SK-N-SH (cell line): ENCODE data around the gene CPSF6. TPM values are rescaled to one million over a fixed set of nuclear protein-coding genes. Genes with fewer than 3 reads are reported as not detected.

Source experiments
- CTCF ChIA-PET: fragments of 300-600, 350-600 bp; formaldehyde crosslinking; extraction: SDS; loops from one replicate; lab custom pipeline; 2021; lab: Yijun Ruan, JAX
- POLR2A ChIA-PET: fragments of 350-600 bp; sonication (Branson Sonifier 250); formaldehyde crosslinking; extraction: SDS; loops from one replicate; lab custom pipeline; 2020; ENCODE audit warnings: antibody characterized with exemption, inconsistent platforms; lab: Yijun Ruan, JAX
- DNase-seq: peaks from one replicate; pipeline ENCODE4 v3.0.0; 2012
- H2AFZ ChIP-seq: fragments of 200-600 bp; sonication (generic); 2 replicates; pipeline ENCODE4 v1.8.1; 2016; ENCODE audit warnings: antibody characterized with exemption, mild to moderate bottlenecking, low read depth
- H3F3A ChIP-seq: fragments of 200-600 bp; sonication (generic); replicated peaks from 2 replicates; pipeline ENCODE3; 2016; ENCODE audit warnings: antibody characterized with exemption, mild to moderate bottlenecking; ENCODE audit not compliant: insufficient read depth
- H3K27ac ChIP-seq, 2 experiments: fragments of 200-500 bp in 1 of 2; fragments of 200-600 bp in 1 of 2; sonication (Bioruptor generic) in 1 of 2; sonication (generic), shearing (Covaris generic) in 1 of 2; 2 replicates each; pipeline versions ENCODE4 v1.5.1 to v1.6.1; 2014 to 2016; ENCODE audit warnings: low read depth in 2 of 2, inconsistent platforms in 1 of 2, low read length in 1 of 2, mild to moderate bottlenecking in 1 of 2, mixed read lengths in 1 of 2
- H3K27me3 ChIP-seq: fragments of 200-600 bp; sonication (generic), shearing (Covaris generic); 2 replicates; pipeline ENCODE4 v1.6.1; 2016; ENCODE audit warnings: mixed run types; ENCODE audit not compliant: insufficient read depth
- H3K36me3 ChIP-seq, 2 experiments: fragments of 200-500 bp in 1 of 2; fragments of 200-600 bp in 1 of 2; sonication (Bioruptor generic) in 1 of 2; sonication (generic) in 1 of 2; replicated peaks in 1 of 2; 2 replicates each; pipeline versions ENCODE3 to v1.5.1; 2014 to 2016; ENCODE audit warnings: low read length in 1 of 2, mild to moderate bottlenecking in 1 of 2; ENCODE audit not compliant: insufficient read depth in 2 of 2, control insufficient read depth in 1 of 2
- H3K4me1 ChIP-seq, 2 experiments: fragments of 200-500 bp in 1 of 2; fragments of 200-600 bp in 1 of 2; sonication (Bioruptor generic) in 1 of 2; sonication (generic), shearing (Covaris generic) in 1 of 2; 2 replicates each; pipeline versions ENCODE4 v1.5.1 to v1.6.1; 2014 to 2016; ENCODE audit warnings: low read depth in 1 of 2, low read length in 1 of 2, mixed run types in 1 of 2; ENCODE audit not compliant: insufficient read depth in 2 of 2, control insufficient read depth in 1 of 2
- H3K4me2 ChIP-seq: fragments of 200-600 bp; sonication (generic), shearing (Covaris generic); 2 replicates; pipeline ENCODE4 v1.6.1; 2017; ENCODE audit warnings: mixed run types
- H3K4me3 ChIP-seq, 2 experiments: fragments of 200-500 bp in 1 of 2; fragments of 200-600 bp in 1 of 2; sonication (Bioruptor generic) in 1 of 2; sonication (generic), shearing (Covaris generic) in 1 of 2; 2 replicates each; pipeline versions ENCODE4 v1.5.1 to v1.8.1; 2014 to 2016; ENCODE audit warnings: low read depth in 2 of 2, inconsistent platforms in 1 of 2, low read length in 1 of 2, mild to moderate bottlenecking in 1 of 2, mixed read lengths in 1 of 2, moderate library complexity in 1 of 2
- H3K79me2 ChIP-seq: fragments of 200-600 bp; sonication (generic); 2 replicates; pipeline ENCODE4 v1.8.1; 2017; ENCODE audit warnings: mild to moderate bottlenecking; ENCODE audit not compliant: insufficient read depth
- H3K9ac ChIP-seq: fragments of 200-600 bp; sonication (generic); 2 replicates; pipeline ENCODE4 v1.6.1; 2017; ENCODE audit warnings: mixed run types
- H3K9me2 ChIP-seq: fragments of 200-600 bp; sonication (generic); 2 replicates; pipeline ENCODE4 v1.6.1; 2017; ENCODE audit warnings: mixed run types
- H3K9me3 ChIP-seq: fragments of 200-600 bp; sonication (generic); 2 replicates; pipeline ENCODE4 v1.6.1; 2017; ENCODE audit warnings: mixed run types, mild to moderate bottlenecking, moderate library complexity
- H4K20me1 ChIP-seq: fragments of 200-600 bp; sonication (generic); 2 replicates; pipeline ENCODE4 v1.6.1; 2017; ENCODE audit warnings: mild to moderate bottlenecking, mixed run types; ENCODE audit not compliant: insufficient read depth
- ELF1 ChIP-seq: IDR thresholded peaks from 2 replicates; pipeline ENCODE4 v1.4.0; 2012
- EP300 ChIP-seq, 2 experiments: IDR thresholded peaks; 2 replicates each; pipeline versions ENCODE4 v1.4.0 to v1.6.1; 2012; ENCODE audit warnings: borderline replicate concordance in 1 of 2, low read depth in 1 of 2, low read length in 1 of 2
- EZH2phosphoT487 ChIP-seq: fragments of 200-600 bp; sonication (generic); IDR thresholded peaks from 2 replicates; pipeline ENCODE4 v1.6.1; 2017; ENCODE audit warnings: low read depth, mixed run types, mild to moderate bottlenecking, antibody characterized with exemption, moderate library complexity, borderline replicate concordance
- JUND ChIP-seq: IDR thresholded peaks from 2 replicates; pipeline ENCODE4 v1.4.0; 2012
- MEF2A ChIP-seq: IDR thresholded peaks from 2 replicates; pipeline ENCODE4 v1.4.0; 2012; ENCODE audit warnings: low read depth, borderline replicate concordance
- MXI1 ChIP-seq: IDR thresholded peaks from 2 replicates; pipeline ENCODE4 v1.6.1; 2012; ENCODE audit warnings: mild to moderate bottlenecking, low read depth, low read length, improper control_type of control experiment
- RCOR1 ChIP-seq: fragments of 150-350 bp; IDR thresholded peaks from 2 replicates; pipeline ENCODE4 v1.6.1; 2017; ENCODE audit warnings: antibody characterized with exemption, low read length
- RFX5 ChIP-seq: IDR thresholded peaks from 2 replicates; pipeline ENCODE4 v1.6.1; 2012; ENCODE audit warnings: mild to moderate bottlenecking, improper control_type of control experiment, low read length
- RXRA ChIP-seq: IDR thresholded peaks from 2 replicates; pipeline ENCODE4 v1.4.0; 2012; ENCODE audit warnings: low read depth, mild to moderate bottlenecking, borderline replicate concordance
- WGBS: methylation state at CpG from one replicate; pipeline ENCODE4 v1.1.6; 2017; ENCODE audit warnings: low lambda C conversion rate; 5-methylcytosine and 5-hydroxymethylcytosine counted together
- polyA plus RNA-seq, 3 experiments: library from polyadenylated mRNA; depleted of rRNA; stranded (reverse); fragments of >200 nt; gene quantifications; 2 replicates each; pipeline ENCODE4 v1.2.3, GENCODE V29; 2012
- TF ChIP-seq, protein P1 (sequence below): fragments of 150-350 bp; IDR thresholded peaks from 2 replicates; pipeline ENCODE4 v1.6.1; 2016; ENCODE audit warnings: mild to moderate bottlenecking, low read depth, low read length
- TF ChIP-seq, protein P2 (sequence below): IDR thresholded peaks from 2 replicates; pipeline ENCODE4 v1.4.0; 2012; ENCODE audit warnings: low read depth, borderline replicate concordance

The CPSF6 gene
- polyA plus RNA-seq, 1 of the 3 experiments (the other 2 are of a cell fraction) = 84.1 TPM

DNA sequence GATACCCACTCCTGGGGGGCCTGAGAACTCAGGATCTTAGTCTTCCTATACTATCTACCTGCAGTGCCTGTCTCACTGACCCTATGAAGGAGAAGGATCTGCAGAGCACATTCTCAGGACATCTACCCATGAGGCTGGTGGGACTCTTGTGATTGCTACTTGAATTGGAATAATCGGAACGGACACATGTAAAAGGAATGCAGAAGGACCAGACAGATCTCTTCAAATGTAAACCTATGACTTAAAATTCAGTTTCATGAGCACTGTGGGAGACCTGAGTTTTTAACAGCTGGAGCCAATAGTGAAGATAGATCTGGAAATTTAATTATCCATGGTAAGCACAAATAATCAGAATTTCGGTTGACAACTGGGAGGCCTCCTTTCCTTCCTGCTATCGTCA, 35.2 kb upstream of the CPSF6 start:
- Histone ChIP-seq H3K27ac (no peak overlapping the region), H3K4me1 (no peaks in the 10 kb centered on the region; a peak in 1 of 4 replicates), H3K36me3 (no peaks in the 10 kb centered on the region), H3K27me3 (no peaks in the 10 kb centered on the region), H3K9ac (no peak overlapping the region), H2AFZ (no peak overlapping the region), H3K4me3 (no peak overlapping the region), H3K79me2 (no peaks in the 10 kb centered on the region), H3K9me2 (no peaks in the 10 kb centered on the region), H4K20me1 (no peaks in the 10 kb centered on the region), H3F3A (no peaks in the 10 kb centered on the region), H3K4me2 (no peak overlapping the region), H3K9me3 (no peaks in the 10 kb centered on the region)
- no peak for DNase-seq
- WGBS = 68% methylated on average over 4 of the region's 4 CpGs
- ChIA-PET CTCF (no interaction called here), POLR2A (no interaction called here)
- TF ChIP-seq, protein P1, sequence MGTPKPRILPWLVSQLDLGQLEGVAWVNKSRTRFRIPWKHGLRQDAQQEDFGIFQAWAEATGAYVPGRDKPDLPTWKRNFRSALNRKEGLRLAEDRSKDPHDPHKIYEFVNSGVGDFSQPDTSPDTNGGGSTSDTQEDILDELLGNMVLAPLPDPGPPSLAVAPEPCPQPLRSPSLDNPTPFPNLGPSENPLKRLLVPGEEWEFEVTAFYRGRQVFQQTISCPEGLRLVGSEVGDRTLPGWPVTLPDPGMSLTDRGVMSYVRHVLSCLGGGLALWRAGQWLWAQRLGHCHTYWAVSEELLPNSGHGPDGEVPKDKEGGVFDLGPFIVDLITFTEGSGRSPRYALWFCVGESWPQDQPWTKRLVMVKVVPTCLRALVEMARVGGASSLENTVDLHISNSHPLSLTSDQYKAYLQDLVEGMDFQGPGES = no peak
- TF ChIP-seq RCOR1 = no peak

DNA sequence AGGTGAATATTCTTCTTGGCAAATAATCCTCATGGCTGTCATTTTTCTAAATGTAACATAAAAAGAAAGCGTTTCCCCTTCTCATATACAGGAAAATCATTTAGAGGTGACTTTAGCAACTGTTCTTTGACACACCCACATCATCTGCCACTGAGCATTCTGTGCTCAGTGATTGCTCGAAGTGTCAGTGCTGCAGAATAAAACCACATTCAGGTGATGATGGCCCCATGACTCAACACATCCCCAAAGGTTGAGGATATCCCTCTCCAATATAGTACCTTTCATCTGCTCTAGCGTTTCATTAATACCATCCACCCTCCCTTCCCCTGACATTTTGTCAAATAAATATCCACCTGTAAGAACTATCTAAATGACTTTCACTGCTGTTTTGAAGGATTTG, 28.7 kb upstream of the CPSF6 start:
- H2AFZ ChIP-seq = no peak overlapping the region
- TF ChIP-seq MXI1 (no peak), EP300 (IDR thresholded peaks at IDR 0.05; ENCODE audit: borderline replicate concordance in 1 of 2, low read depth in 1 of 2, low read length in 1 of 2) (no peak), JUND (no peak), EZH2phosphoT487 (no peak), MEF2A (no peak), RXRA (no peak), RCOR1 (no peak), ELF1 (no peak), RFX5 (no peak)
- TF ChIP-seq, protein P2, sequence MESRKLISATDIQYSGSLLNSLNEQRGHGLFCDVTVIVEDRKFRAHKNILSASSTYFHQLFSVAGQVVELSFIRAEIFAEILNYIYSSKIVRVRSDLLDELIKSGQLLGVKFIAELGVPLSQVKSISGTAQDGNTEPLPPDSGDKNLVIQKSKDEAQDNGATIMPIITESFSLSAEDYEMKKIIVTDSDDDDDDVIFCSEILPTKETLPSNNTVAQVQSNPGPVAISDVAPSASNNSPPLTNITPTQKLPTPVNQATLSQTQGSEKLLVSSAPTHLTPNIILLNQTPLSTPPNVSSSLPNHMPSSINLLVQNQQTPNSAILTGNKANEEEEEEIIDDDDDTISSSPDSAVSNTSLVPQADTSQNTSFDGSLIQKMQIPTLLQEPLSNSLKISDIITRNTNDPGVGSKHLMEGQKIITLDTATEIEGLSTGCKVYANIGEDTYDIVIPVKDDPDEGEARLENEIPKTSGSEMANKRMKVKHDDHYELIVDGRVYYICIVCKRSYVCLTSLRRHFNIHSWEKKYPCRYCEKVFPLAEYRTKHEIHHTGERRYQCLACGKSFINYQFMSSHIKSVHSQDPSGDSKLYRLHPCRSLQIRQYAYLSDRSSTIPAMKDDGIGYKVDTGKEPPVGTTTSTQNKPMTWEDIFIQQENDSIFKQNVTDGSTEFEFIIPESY = no peak
- H3K4me2 ChIP-seq = no peak overlapping the region
- no peaks in the 10 kb centered on the region for H4K20me1 ChIP-seq
- H3F3A ChIP-seq = no peaks in the 10 kb centered on the region
- ChIA-PET CTCF (interaction anchor here (1.3 to 1.7 kb wide), 2 partner anchors 15 to 54 kb away, joined by 3 to 5 read pairs; no protein-coding TSS in a partner anchor), POLR2A (no interaction called here)
- H3K9me2 ChIP-seq = no peaks in the 10 kb centered on the region
- no peak overlapping the region for H3K9ac ChIP-seq
- no peaks in the 10 kb centered on the region for H3K27me3 ChIP-seq
- H3K4me3 ChIP-seq = no peak overlapping the region
- H3K27ac ChIP-seq = no peak overlapping the region
- no peaks in the 10 kb centered on the region for H3K9me3 ChIP-seq
- no peak for DNase-seq
- whole genome bisulfite sequencing = 43% methylated on average over 3 of the region's 3 CpGs
- H3K4me1 ChIP-seq = no peaks in the 10 kb centered on the region; a peak in 1 of 4 replicates
- no peaks in the 10 kb centered on the region for H3K79me2 ChIP-seq
- H3K36me3 ChIP-seq = no peaks in the 10 kb centered on the region
